ENCODE results near the gene RBP3.

The RBP3 gene

GRCh38 chr10:47368431-47369180, 20.4 kb downstream of the RBP3 start:
- peaks cover 1% of the 10 kb centered on the region; the same call in 1 of the 2 replicates for H3K27me3 ChIP-seq (ENCODE audit: low read depth, low read length)
- no peaks in the 10 kb centered on the region for H4K20me1 ChIP-seq (ENCODE audit: insufficient read depth, low read length)
- TF ChIP-seq EZH2phosphoT487 (IDR thresholded peaks at IDR 0.05; ENCODE audit: low read depth): no peak
- TF ChIP-seq CTCF (IDR thresholded peaks at IDR 0.05; ENCODE audit: low read depth, low read length): no peak
- H3K9ac ChIP-seq (ENCODE audit: low read length): no peak overlapping the region
- H3K4me2 ChIP-seq (ENCODE audit: low read length): no peak overlapping the region
- H3K27ac ChIP-seq (ENCODE audit: low read length): no peak overlapping the region
- no peaks in the 10 kb centered on the region for H3K9me3 ChIP-seq (ENCODE audit: insufficient read depth, low read length)
- H3K4me3 ChIP-seq (ENCODE audit: low read length): no peak overlapping the region
- H3K79me2 ChIP-seq (ENCODE audit: low read length): no peaks in the 10 kb centered on the region
- no peaks in the 10 kb centered on the region for H3K4me1 ChIP-seq (ENCODE audit: low read length)
- H3K36me3 ChIP-seq (replicated peaks; ENCODE audit: low read depth, low read length): no peaks in the 10 kb centered on the region
- H2AFZ ChIP-seq (ENCODE audit: low read depth, low read length): no peak overlapping the region

- TF ChIP-seq CTCF (IDR thresholded peaks at IDR 0.05; ENCODE audit: low read depth, low read length) (no peak), EZH2phosphoT487 (IDR thresholded peaks at IDR 0.05; ENCODE audit: low read depth) (no peak)
- Histone ChIP-seq H4K20me1 (ENCODE audit: insufficient read depth, low read length) (no peaks in the 10 kb centered on the region), H3K4me1 (ENCODE audit: low read length) (no peaks in the 10 kb centered on the region), H3K36me3 (replicated peaks; ENCODE audit: low read depth, low read length) (no peaks in the 10 kb centered on the region), H3K9me3 (ENCODE audit: insufficient read depth, low read length) (no peaks in the 10 kb centered on the region), H3K79me2 (ENCODE audit: low read length) (no peaks in the 10 kb centered on the region), H3K4me2 (ENCODE audit: low read length) (no peak overlapping the region), H2AFZ (ENCODE audit: low read depth, low read length) (no peak overlapping the region), H3K27ac (ENCODE audit: low read length) (no peak overlapping the region), H3K4me3 (ENCODE audit: low read length) (no peak overlapping the region), H3K9ac (ENCODE audit: low read length) (no peak overlapping the region), H3K27me3 (ENCODE audit: low read depth, low read length) (peaks cover 4% of the 10 kb centered on the region; the same call in 1 of the 2 replicates)
Measured at GRCh38 chr10:47369251-47369894, 21.2 kb downstream of the RBP3 start.

GRCh38 chr10:47370015-47370767, 22.0 kb downstream of the RBP3 start:
- Histone ChIP-seq H2AFZ (ENCODE audit: low read depth, low read length) (no peak overlapping the region), H3K4me1 (ENCODE audit: low read length) (no peaks in the 10 kb centered on the region), H3K36me3 (replicated peaks; ENCODE audit: low read depth, low read length) (no peaks in the 10 kb centered on the region), H3K4me2 (ENCODE audit: low read length) (no peak overlapping the region), H4K20me1 (ENCODE audit: insufficient read depth, low read length) (no peaks in the 10 kb centered on the region), H3K9me3 (ENCODE audit: insufficient read depth, low read length) (no peaks in the 10 kb centered on the region), H3K79me2 (ENCODE audit: low read length) (no peaks in the 10 kb centered on the region), H3K27me3 (ENCODE audit: low read depth, low read length) (peaks cover 4% of the 10 kb centered on the region; the same call in 1 of the 2 replicates), H3K9ac (ENCODE audit: low read length) (no peak overlapping the region), H3K27ac (ENCODE audit: low read length) (no peak overlapping the region), H3K4me3 (ENCODE audit: low read length) (no peak overlapping the region)
- TF ChIP-seq EZH2phosphoT487 (IDR thresholded peaks at IDR 0.05; ENCODE audit: low read depth) (no peak), CTCF (IDR thresholded peaks at IDR 0.05; ENCODE audit: low read depth, low read length) (no peak)

GRCh38 chr10:47370878-47371277, 22.7 kb downstream of the RBP3 start:
- Histone ChIP-seq H2AFZ (ENCODE audit: low read depth, low read length) (no peak overlapping the region), H3K27ac (ENCODE audit: low read length) (no peak overlapping the region), H3K79me2 (ENCODE audit: low read length) (no peaks in the 10 kb centered on the region), H4K20me1 (ENCODE audit: insufficient read depth, low read length) (no peaks in the 10 kb centered on the region), H3K4me3 (ENCODE audit: low read length) (no peak overlapping the region), H3K9me3 (ENCODE audit: insufficient read depth, low read length) (no peaks in the 10 kb centered on the region), H3K9ac (ENCODE audit: low read length) (no peak overlapping the region), H3K27me3 (ENCODE audit: low read depth, low read length) (peaks cover 4% of the 10 kb centered on the region), H3K4me1 (ENCODE audit: low read length) (no peaks in the 10 kb centered on the region), H3K4me2 (ENCODE audit: low read length) (no peak overlapping the region), H3K36me3 (replicated peaks; ENCODE audit: low read depth, low read length) (no peaks in the 10 kb centered on the region)
- TF ChIP-seq EZH2phosphoT487 (IDR thresholded peaks at IDR 0.05; ENCODE audit: low read depth) (no peak), CTCF (IDR thresholded peaks at IDR 0.05; ENCODE audit: low read depth, low read length) (no peak)
